DND-41 (cell line): ENCODE data around the gene PDE6A.

ENCODE experiments used
- CTCF ChIP-seq: IDR thresholded peaks from 2 replicates; pipeline ENCODE4 v1.5.1; 2012; ENCODE audit warnings: borderline replicate concordance, low read length, moderate library complexity, mild to moderate bottlenecking; ENCODE audit not compliant: poor library complexity, severe bottlenecking; ENCODE audit errors: extremely low read depth
- EZH2 ChIP-seq: IDR thresholded peaks from 3 replicates; pipeline ENCODE4 v1.6.1; 2012; ENCODE audit warnings: borderline replicate concordance, low read depth, mild to moderate bottlenecking, moderate library complexity, low read length, inconsistent platforms; ENCODE audit not compliant: severe bottlenecking

GRCh38 chr5:149809931-149810691, 134.5 kb downstream of the PDE6A start:
- no peak for TF ChIP-seq CTCF
- no peak for TF ChIP-seq EZH2
